Sigmoid colon (tissue), 4 donors: ENCODE results near the gene HLA-DQB1.

Experiments used
- POLR2A ChIP-seq, 2 donors: fragments of 450-650 bp; IDR thresholded peaks; one replicate each; pipeline ENCODE4 v1.6.1; 2016; ENCODE audit warnings: antibody characterized with exemption in 2 of 2, mild to moderate bottlenecking in 2 of 2, moderate library complexity in 2 of 2
- POLR2AphosphoS5 ChIP-seq, 4 donors: sonication (generic); formaldehyde crosslinking; IDR thresholded peaks; one replicate each; pipeline ENCODE4 v1.6.1; 2017; ENCODE audit warnings: antibody characterized with exemption in 4 of 4
- TF ChIP-seq, protein P1 (sequence below), 4 experiments: fragments of 450-650 bp in 3 of 4; fragments of 200-600 bp in 1 of 4; IDR thresholded peaks; one replicate each; pipeline ENCODE4 v1.5.1; 2016 to 2019; ENCODE audit warnings: antibody characterized with exemption in 4 of 4, mild to moderate bottlenecking in 3 of 4, moderate library complexity in 2 of 4

DNA sequence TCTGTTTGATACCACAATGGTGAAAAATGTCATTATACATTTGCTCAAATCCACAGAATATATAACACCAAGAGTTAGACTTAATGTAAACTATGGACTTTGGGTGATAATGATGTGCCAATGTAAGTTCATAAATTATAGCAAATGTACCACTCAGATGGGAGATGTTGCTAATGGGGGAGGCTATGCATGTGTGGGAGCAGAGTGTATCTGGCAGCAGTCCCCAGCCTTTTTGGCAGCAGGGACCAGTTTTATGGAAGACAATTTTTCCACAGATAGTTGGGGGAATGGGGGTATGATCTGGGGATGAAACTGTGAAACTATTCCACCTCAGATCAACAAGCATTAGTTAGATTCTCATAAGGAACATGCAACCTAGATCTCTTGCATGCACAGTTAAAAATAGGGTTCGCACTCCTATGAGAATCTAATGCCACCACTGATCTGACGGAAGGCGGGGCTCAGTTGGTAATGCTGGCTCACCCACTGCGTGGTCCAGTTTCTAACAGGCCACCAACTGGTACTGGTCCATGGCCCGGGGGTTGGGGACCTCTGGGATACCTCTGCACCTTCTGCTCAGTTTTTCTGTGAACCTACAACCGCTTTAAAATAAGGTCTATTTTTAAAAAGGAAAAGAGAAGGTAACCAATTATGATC is 21.3 kb downstream of the HLA-DQB1 start:
- TF ChIP-seq, protein P1, sequence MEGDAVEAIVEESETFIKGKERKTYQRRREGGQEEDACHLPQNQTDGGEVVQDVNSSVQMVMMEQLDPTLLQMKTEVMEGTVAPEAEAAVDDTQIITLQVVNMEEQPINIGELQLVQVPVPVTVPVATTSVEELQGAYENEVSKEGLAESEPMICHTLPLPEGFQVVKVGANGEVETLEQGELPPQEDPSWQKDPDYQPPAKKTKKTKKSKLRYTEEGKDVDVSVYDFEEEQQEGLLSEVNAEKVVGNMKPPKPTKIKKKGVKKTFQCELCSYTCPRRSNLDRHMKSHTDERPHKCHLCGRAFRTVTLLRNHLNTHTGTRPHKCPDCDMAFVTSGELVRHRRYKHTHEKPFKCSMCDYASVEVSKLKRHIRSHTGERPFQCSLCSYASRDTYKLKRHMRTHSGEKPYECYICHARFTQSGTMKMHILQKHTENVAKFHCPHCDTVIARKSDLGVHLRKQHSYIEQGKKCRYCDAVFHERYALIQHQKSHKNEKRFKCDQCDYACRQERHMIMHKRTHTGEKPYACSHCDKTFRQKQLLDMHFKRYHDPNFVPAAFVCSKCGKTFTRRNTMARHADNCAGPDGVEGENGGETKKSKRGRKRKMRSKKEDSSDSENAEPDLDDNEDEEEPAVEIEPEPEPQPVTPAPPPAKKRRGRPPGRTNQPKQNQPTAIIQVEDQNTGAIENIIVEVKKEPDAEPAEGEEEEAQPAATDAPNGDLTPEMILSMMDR (IDR thresholded peaks at IDR 0.05), result no peak
- no peak for TF ChIP-seq POLR2AphosphoS5 (IDR thresholded peaks at IDR 0.05)
- TF ChIP-seq POLR2A (IDR thresholded peaks at IDR 0.05), result no peak
